Neutrophil (primary cell): Measurements from ENCODE around the gene MGMT.

Experiments used
- H3K27ac ChIP-seq: fragments of 200-600 bp; sonication (generic); 2 replicates; pipeline ENCODE4 v1.5.1; 2016; ENCODE audit warnings: mild to moderate bottlenecking, moderate library complexity
- H3K27me3 ChIP-seq: fragments of 200-600 bp; sonication (generic); 2 replicates; pipeline ENCODE4 v1.6.0; 2016; ENCODE audit warnings: mild to moderate bottlenecking
- H3K36me3 ChIP-seq: fragments of 200-600 bp; sonication (generic); 2 replicates; pipeline ENCODE4 v1.5.1; 2017
- H3K4me1 ChIP-seq, 2 experiments: fragments of 200-600 bp in 1 of 2; sonication (generic) in 1 of 2; 1 replicate in 1 of 2; 2 replicates in 1 of 2; pipeline versions ENCODE4 v1.5.1 to v1.6.1; 2013 to 2016; ENCODE audit warnings: low read depth in 1 of 2, low read length in 1 of 2, mild to moderate bottlenecking in 1 of 2, moderate library complexity in 1 of 2; ENCODE audit not compliant: control insufficient read depth in 1 of 2, insufficient read depth in 1 of 2
- H3K4me3 ChIP-seq, 2 experiments: fragments of 200-600 bp in 1 of 2; sonication (generic) in 1 of 2; 1 replicate in 1 of 2; 2 replicates in 1 of 2; pipeline ENCODE4 v1.5.1; 2013 to 2016; ENCODE audit warnings: low read depth in 1 of 2, low read length in 1 of 2, mild to moderate bottlenecking in 1 of 2, moderate library complexity in 1 of 2
- H3K9me3 ChIP-seq: fragments of 200-600 bp; sonication (generic); 2 replicates; pipeline ENCODE4 v1.5.1; 2016
- CTCF ChIP-seq: fragments of 200-600 bp; sonication (generic); IDR thresholded peaks from 2 replicates; pipeline ENCODE4 v1.5.1; 2016; ENCODE audit warnings: antibody characterized with exemption

The MGMT gene

GRCh38 chr10:129556316-129556715 is 89.3 kb downstream of the MGMT start:
- Histone ChIP-seq H3K4me3 (no peak overlapping the region), H3K27me3 (no peaks in the 10 kb centered on the region), H3K4me1 (no peaks in the 10 kb centered on the region), H3K36me3 (no peaks in the 10 kb centered on the region), H3K9me3 (no peaks in the 10 kb centered on the region), H3K27ac (no peak overlapping the region)
- no peak for TF ChIP-seq CTCF

- no peaks in the 10 kb centered on the region for H3K9me3 ChIP-seq
- no peaks in the 10 kb centered on the region for H3K4me1 ChIP-seq
- no peaks in the 10 kb centered on the region for H3K27me3 ChIP-seq
- H3K27ac ChIP-seq, result no peak overlapping the region
- no peak overlapping the region for H3K4me3 ChIP-seq
- TF ChIP-seq CTCF, result no peak
- no peaks in the 10 kb centered on the region for H3K36me3 ChIP-seq
These were observed 93.3 kb downstream of the MGMT start for GRCh38 chr10:129560361-129560760.

GRCh38 chr10:129562487-129562886 is 95.4 kb downstream of the MGMT start:
- Histone ChIP-seq H3K27ac (no peak overlapping the region), H3K27me3 (no peaks in the 10 kb centered on the region), H3K9me3 (no peaks in the 10 kb centered on the region), H3K4me1 (no peaks in the 10 kb centered on the region), H3K4me3 (no peak overlapping the region), H3K36me3 (no peaks in the 10 kb centered on the region)
- no peak for TF ChIP-seq CTCF

GRCh38 chr10:129564923-129565322 is 97.9 kb downstream of the MGMT start:
- TF ChIP-seq CTCF, result no peak
- H3K27ac ChIP-seq, result no peak overlapping the region
- H3K9me3 ChIP-seq, result no peaks in the 10 kb centered on the region
- H3K36me3 ChIP-seq, result no peaks in the 10 kb centered on the region
- no peaks in the 10 kb centered on the region for H3K4me1 ChIP-seq
- no peaks in the 10 kb centered on the region for H3K27me3 ChIP-seq
- no peak overlapping the region for H3K4me3 ChIP-seq

GRCh38 chr10:129568583-129569344 is 101.7 kb downstream of the MGMT start:
- H3K4me3 ChIP-seq, result no peak overlapping the region
- TF ChIP-seq CTCF, result no peak
- no peaks in the 10 kb centered on the region for H3K27me3 ChIP-seq
- no peak overlapping the region for H3K27ac ChIP-seq
- no peaks in the 10 kb centered on the region for H3K36me3 ChIP-seq
- H3K9me3 ChIP-seq, result no peaks in the 10 kb centered on the region
- H3K4me1 ChIP-seq, result no peaks in the 10 kb centered on the region
